ENCODE results near the gene NABP1. TPM values are rescaled to one million over a fixed set of nuclear protein-coding genes. Genes with fewer than 3 reads are reported as not detected.

Gene NABP1
- polyA plus RNA-seq, 1 of the 3 experiments (the other 2 are of a cell fraction), result 19.1 TPM

- no peaks in the 10 kb centered on the region for H3K4me1 ChIP-seq (ENCODE audit: control insufficient read depth in 1 of 2, insufficient read depth in 2 of 2, low read depth in 1 of 2, low read length in 1 of 2)
- ChIA-PET CTCF (no interaction called here), POLR2A (no interaction called here)
- no peak overlapping the region for H3K4me2 ChIP-seq
- no peaks in the 10 kb centered on the region for H4K20me1 ChIP-seq (ENCODE audit: insufficient read depth)
- no peaks in the 10 kb centered on the region for H3K9me2 ChIP-seq
- H3K4me3 ChIP-seq (ENCODE audit: low read depth in 2 of 2, low read length in 1 of 2), result no peak overlapping the region
- DNase-seq, result no peak
- TF ChIP-seq MEF2A (IDR thresholded peaks at IDR 0.05; ENCODE audit: borderline replicate concordance, low read depth) (no peak), MAX (IDR thresholded peaks at IDR 0.05; ENCODE audit: low read depth) (peak; percentile 83), IRF3 (IDR thresholded peaks at IDR 0.05; ENCODE audit: low read depth, low read length) (no peak), ZBTB33 (IDR thresholded peaks at IDR 0.05; ENCODE audit: borderline replicate concordance, low read depth) (no peak), MXI1 (IDR thresholded peaks at IDR 0.05; ENCODE audit: low read depth, low read length) (no peak), SIN3A (IDR thresholded peaks at IDR 0.05; ENCODE audit: borderline replicate concordance, low read depth, low read length) (no peak), RXRA (IDR thresholded peaks at IDR 0.05; ENCODE audit: borderline replicate concordance, low read depth) (no peak), CHD2 (IDR thresholded peaks at IDR 0.05; ENCODE audit: low read length, partially characterized antibody) (no peak), TCF12 (IDR thresholded peaks at IDR 0.05) (peak; percentile 81), RFX5 (IDR thresholded peaks at IDR 0.05; ENCODE audit: low read length) (no peak), PBX3 (IDR thresholded peaks at IDR 0.05) (no peak), JUND (IDR thresholded peaks at IDR 0.05) (peak; percentile 37; the same call in 1 of the 2 replicates), YY1 (IDR thresholded peaks at IDR 0.05; ENCODE audit: low read depth) (no peak), SMC3 (IDR thresholded peaks at IDR 0.05; ENCODE audit: low read depth, low read length) (no peak), NFIC (IDR thresholded peaks at IDR 0.05; ENCODE audit: borderline replicate concordance) (0 out of 2 replicates have a peak, but pooled peaks have one; percentile 18)
- H3F3A ChIP-seq (replicated peaks; ENCODE audit: insufficient read depth), result no peaks in the 10 kb centered on the region
- no peaks in the 10 kb centered on the region for H3K36me3 ChIP-seq (replicated peaks in 1 of 2; ENCODE audit: control insufficient read depth in 1 of 2, insufficient read depth in 2 of 2, low read length in 1 of 2)
- no peaks in the 10 kb centered on the region for H3K27me3 ChIP-seq (ENCODE audit: insufficient read depth)
- 100% methylated on average over 1 of the region's 1 CpG for WGBS (ENCODE audit: low lambda C conversion rate)
- no peaks in the 10 kb centered on the region for H3K9me3 ChIP-seq
- H2AFZ ChIP-seq (ENCODE audit: low read depth), result no peak overlapping the region
- H3K9ac ChIP-seq, result no peak overlapping the region
- H3K79me2 ChIP-seq (ENCODE audit: insufficient read depth), result no peaks in the 10 kb centered on the region
- peak overlapping the region in 1 of 2 experiments; percentile 59; a peak in 2 of 4 replicates for H3K27ac ChIP-seq (ENCODE audit: low read depth in 2 of 2, low read length in 1 of 2)
Observed at GRCh38 chr2:191710411-191710900, 32.5 kb downstream of the NABP1 start.
